Measurements from ENCODE around the gene NR3C1.
A peak's percentile ranks its signal among the peaks of the same experiment; 100 is the strongest.

GRCh38 chr5:143245929-143246561 is 157.4 kb downstream of the NR3C1 start:
- TF ChIP-seq REPIN1 (CRISPR knock-in tag; IDR thresholded peaks at IDR 0.05; ENCODE audit: borderline replicate concordance, low read depth): no peak
- TF ChIP-seq ZBTB40 (IDR thresholded peaks at IDR 0.05): no peak
- no peak for TF ChIP-seq ZBTB40 (CRISPR knock-in tag; IDR thresholded peaks at IDR 0.05)
- peak; percentile 33; the same call in 1 of the 2 replicates for TF ChIP-seq ZBTB33 (CRISPR knock-in tag; IDR thresholded peaks at IDR 0.05)

Data from HepG2 (cell line).